NCI-H510A (cell line): ENCODE data around the gene NAT10.

Experiments
- DNase-seq: peaks from one replicate; lab custom pipeline; 2025; lab: John Stamatoyannopoulos, UW

The NAT10 gene

GRCh38 chr11:34111722-34112270, 6.4 kb downstream of the NAT10 start:
- no peak for DNase-seq

- DNase-seq = no peak
These were observed 8.6 kb downstream of the NAT10 start for GRCh38 chr11:34114014-34114413.

GRCh38 chr11:34114471-34114870, 9.0 kb downstream of the NAT10 start:
- no peak for DNase-seq

- DNase-seq = no peak
These were observed 15.2 kb downstream of the NAT10 start for GRCh38 chr11:34120651-34121050.

- DNase-seq = no peak
These were observed 19.6 kb downstream of the NAT10 start for GRCh38 chr11:34124885-34125668.

GRCh38 chr11:34126959-34127848, 21.8 kb downstream of the NAT10 start:
- DNase-seq = no peak

- DNase-seq = no peak
These were observed 23.4 kb downstream of the NAT10 start for GRCh38 chr11:34128824-34129223.

- DNase-seq = no peak
These were observed 27.0 kb downstream of the NAT10 start for GRCh38 chr11:34132261-34132965.

GRCh38 chr11:34134765-34135164, 29.3 kb downstream of the NAT10 start:
- no peak for DNase-seq

GRCh38 chr11:34135439-34135838, 30.0 kb downstream of the NAT10 start:
- DNase-seq = no peak

GRCh38 chr11:34136420-34136819, 31.0 kb downstream of the NAT10 start:
- no peak for DNase-seq

GRCh38 chr11:34139346-34139745, 33.9 kb downstream of the NAT10 start:
- DNase-seq = no peak

- DNase-seq = no peak
These were observed 34.7 kb downstream of the NAT10 start for GRCh38 chr11:34140149-34140548.

GRCh38 chr11:34143048-34143447, 37.6 kb downstream of the NAT10 start:
- no peak for DNase-seq

GRCh38 chr11:34145073-34145472, 39.6 kb downstream of the NAT10 start:
- no peak for DNase-seq

GRCh38 chr11:34145847-34146381, 40.5 kb downstream of the NAT10 start:
- DNase-seq = no peak

GRCh38 chr11:34146411-34146810, 41.0 kb downstream of the NAT10 start:
- DNase-seq = no peak

- DNase-seq = no peak
These were observed 41.4 kb downstream of the NAT10 start for GRCh38 chr11:34146866-34147265.

GRCh38 chr11:34147581-34147980, 42.2 kb downstream of the NAT10 start:
- no peak for DNase-seq

GRCh38 chr11:34148504-34149165, 43.2 kb downstream of the NAT10 start:
- no peak for DNase-seq

GRCh38 chr11:34149274-34149673, 43.8 kb downstream of the NAT10 start:
- DNase-seq = no peak
